Astrocyte (in vitro differentiated cells and primary cell): ENCODE results near the gene DCLK2.

ENCODE experiments used
- EZH2 ChIP-seq: IDR thresholded peaks from 2 replicates; pipeline ENCODE4 v1.6.1; 2012; ENCODE audit warnings: mild to moderate bottlenecking, low read length, inconsistent platforms; ENCODE audit not compliant: insufficient read depth
- TF ChIP-seq, protein P1 (sequence below): IDR thresholded peaks from 2 replicates; pipeline ENCODE4 v1.5.1; 2011; ENCODE audit warnings: low read depth, mild to moderate bottlenecking, inconsistent platforms, low read length, moderate library complexity; ENCODE audit not compliant: insufficient read depth

DNA sequence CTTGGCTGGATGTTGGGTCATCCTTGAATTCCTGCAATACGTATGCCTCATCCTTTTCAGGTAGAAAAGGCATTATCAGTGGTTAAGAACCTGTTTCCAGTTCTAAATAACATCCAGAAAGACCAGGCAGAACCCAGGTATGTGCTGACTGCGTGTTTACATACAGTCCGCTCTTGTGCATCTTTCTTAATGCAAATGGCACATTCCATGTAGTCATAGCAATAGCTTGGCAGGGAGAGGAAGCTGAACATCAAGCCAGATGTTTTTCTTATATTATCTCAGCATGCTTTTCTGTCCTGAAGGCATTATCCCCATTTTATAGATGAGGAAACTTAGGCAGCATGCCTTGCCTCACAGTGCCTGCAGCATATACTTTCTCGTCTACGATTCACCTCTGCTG lies 2.1 kb downstream of the DCLK2 start:
- TF ChIP-seq, protein P1, sequence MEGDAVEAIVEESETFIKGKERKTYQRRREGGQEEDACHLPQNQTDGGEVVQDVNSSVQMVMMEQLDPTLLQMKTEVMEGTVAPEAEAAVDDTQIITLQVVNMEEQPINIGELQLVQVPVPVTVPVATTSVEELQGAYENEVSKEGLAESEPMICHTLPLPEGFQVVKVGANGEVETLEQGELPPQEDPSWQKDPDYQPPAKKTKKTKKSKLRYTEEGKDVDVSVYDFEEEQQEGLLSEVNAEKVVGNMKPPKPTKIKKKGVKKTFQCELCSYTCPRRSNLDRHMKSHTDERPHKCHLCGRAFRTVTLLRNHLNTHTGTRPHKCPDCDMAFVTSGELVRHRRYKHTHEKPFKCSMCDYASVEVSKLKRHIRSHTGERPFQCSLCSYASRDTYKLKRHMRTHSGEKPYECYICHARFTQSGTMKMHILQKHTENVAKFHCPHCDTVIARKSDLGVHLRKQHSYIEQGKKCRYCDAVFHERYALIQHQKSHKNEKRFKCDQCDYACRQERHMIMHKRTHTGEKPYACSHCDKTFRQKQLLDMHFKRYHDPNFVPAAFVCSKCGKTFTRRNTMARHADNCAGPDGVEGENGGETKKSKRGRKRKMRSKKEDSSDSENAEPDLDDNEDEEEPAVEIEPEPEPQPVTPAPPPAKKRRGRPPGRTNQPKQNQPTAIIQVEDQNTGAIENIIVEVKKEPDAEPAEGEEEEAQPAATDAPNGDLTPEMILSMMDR, result no peak
- TF ChIP-seq EZH2, result no peak
